GM19099 (cell line): Measurements from ENCODE around the gene MYO16.

Experiments
- POLR2A ChIP-seq: IDR thresholded peaks from 3 replicates; pipeline ENCODE4 v1.6.1; 2011; ENCODE audit warnings: low read depth; ENCODE audit not compliant: insufficient read length; ENCODE audit errors: extremely low read depth

MYO16 gene

GRCh38 chr13:108747843-108748242 is 118.4 kb downstream of the MYO16 start:
- no peak for TF ChIP-seq POLR2A

- no peak for TF ChIP-seq POLR2A
Measured at GRCh38 chr13:108752276-108752675, 122.9 kb downstream of the MYO16 start.

GRCh38 chr13:108755083-108755482 is 125.7 kb downstream of the MYO16 start:
- TF ChIP-seq POLR2A, result no peak

- TF ChIP-seq POLR2A, result no peak
Measured at GRCh38 chr13:108760129-108760528, 130.7 kb downstream of the MYO16 start.

- TF ChIP-seq POLR2A, result no peak
Measured at GRCh38 chr13:108760541-108760940, 131.1 kb downstream of the MYO16 start.

- TF ChIP-seq POLR2A, result no peak
Measured at GRCh38 chr13:108768035-108768434, 138.6 kb downstream of the MYO16 start.

GRCh38 chr13:108769213-108770070 is 140.0 kb downstream of the MYO16 start:
- no peak for TF ChIP-seq POLR2A

- no peak for TF ChIP-seq POLR2A
Measured at GRCh38 chr13:108775597-108775996, 146.2 kb downstream of the MYO16 start.

- TF ChIP-seq POLR2A, result no peak
Measured at GRCh38 chr13:108776650-108777049, 147.2 kb downstream of the MYO16 start.

- no peak for TF ChIP-seq POLR2A
Measured at GRCh38 chr13:108777421-108778420, 148.3 kb downstream of the MYO16 start.

- no peak for TF ChIP-seq POLR2A
Measured at GRCh38 chr13:108779308-108779707, 149.9 kb downstream of the MYO16 start.

GRCh38 chr13:108780706-108781105 is 151.3 kb downstream of the MYO16 start:
- no peak for TF ChIP-seq POLR2A

- no peak for TF ChIP-seq POLR2A
Measured at GRCh38 chr13:108781312-108781711, 151.9 kb downstream of the MYO16 start.

GRCh38 chr13:108785844-108786243 is 156.4 kb downstream of the MYO16 start:
- no peak for TF ChIP-seq POLR2A

- no peak for TF ChIP-seq POLR2A
Measured at GRCh38 chr13:108786456-108787200, 157.2 kb downstream of the MYO16 start.
